ENCODE results near the gene WDFY4. TPM values are rescaled to one million over a fixed set of nuclear protein-coding genes. Genes with fewer than 3 reads are reported as not detected.

WDFY4 gene
- total and polyA plus RNA-seq, 2 of the 13 experiments (the other 11 are each of a cell fraction or from before 2014, with no cell fraction given), result not detected

DNA sequence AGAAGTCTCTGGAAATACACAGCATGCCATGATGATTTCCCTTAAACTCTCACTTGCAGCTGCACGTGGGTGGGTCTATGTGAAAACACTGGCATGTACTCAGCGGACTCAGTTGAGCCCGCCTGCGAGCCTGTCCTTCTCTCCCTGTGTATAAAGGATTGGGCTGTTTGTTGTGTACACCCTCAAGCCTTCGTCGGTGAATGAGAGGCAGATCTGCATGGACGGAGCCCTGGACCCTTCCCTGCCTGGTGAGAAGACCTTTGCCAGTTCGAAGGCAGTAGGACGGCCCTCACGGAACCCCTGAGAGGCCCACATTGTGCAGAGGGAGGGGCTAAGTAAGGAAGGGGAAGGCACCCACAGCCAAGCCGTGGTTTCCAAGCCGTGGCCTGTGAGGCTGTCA lies 121.2 kb downstream of the WDFY4 start (continued):
- TF ChIP-seq NFATC3 (CRISPR knock-in tag; IDR thresholded peaks at IDR 0.05) (no peak), CAMTA2 (CRISPR knock-in tag; IDR thresholded peaks at IDR 0.05; ENCODE audit: borderline replicate concordance) (no peak), ZFP37 (CRISPR knock-in tag; IDR thresholded peaks at IDR 0.05; ENCODE audit: borderline replicate concordance) (no peak), SIN3B (IDR thresholded peaks at IDR 0.05; ENCODE audit: low read length) (no peak)

- BruUV-seq (replicated peaks), result no TSS peak
- CTCF ChIA-PET (ENCODE audit: low intra/inter-chr PET ratio, low total read pairs), result no interaction called here
- Histone ChIP-seq H3K4me3 (replicated peaks in 1 of 3; ENCODE audit: insufficient read depth in 1 of 3, low read depth in 2 of 3, low read length in 3 of 3) (no peak overlapping the region), H3K79me2 (ENCODE audit: insufficient read depth, low read length) (no peaks in the 10 kb centered on the region), H3K9ac (ENCODE audit: insufficient read depth, low read depth, low read length) (no peak overlapping the region), H3K4me1 (ENCODE audit: insufficient read depth, low read length) (peaks cover 10% of the 10 kb centered on the region), H3K27ac (ENCODE audit: extremely low read length, insufficient read depth, low read length) (no peak overlapping the region), H3K27me3 (ENCODE audit: control insufficient read depth in 1 of 2, insufficient read depth in 2 of 2, low read length in 2 of 2) (no peaks in the 10 kb centered on the region), H3K9me3 (ENCODE audit: low read length) (no peaks in the 10 kb centered on the region), H3K36me3 (replicated peaks in 1 of 2; ENCODE audit: control insufficient read depth in 1 of 2, insufficient read depth in 2 of 2, low read length in 2 of 2) (no peaks in the 10 kb centered on the region), H4K20me1 (ENCODE audit: insufficient read depth, low read length) (no peaks in the 10 kb centered on the region), H3K4me2 (ENCODE audit: low read depth, low read length) (no peak overlapping the region), H2AFZ (ENCODE audit: low read length) (no peak overlapping the region)
- no peak for TF ChIP-seq GABPB1 (CRISPR knock-in tag; IDR thresholded peaks at IDR 0.05)
- TF ChIP-seq, protein P1, sequence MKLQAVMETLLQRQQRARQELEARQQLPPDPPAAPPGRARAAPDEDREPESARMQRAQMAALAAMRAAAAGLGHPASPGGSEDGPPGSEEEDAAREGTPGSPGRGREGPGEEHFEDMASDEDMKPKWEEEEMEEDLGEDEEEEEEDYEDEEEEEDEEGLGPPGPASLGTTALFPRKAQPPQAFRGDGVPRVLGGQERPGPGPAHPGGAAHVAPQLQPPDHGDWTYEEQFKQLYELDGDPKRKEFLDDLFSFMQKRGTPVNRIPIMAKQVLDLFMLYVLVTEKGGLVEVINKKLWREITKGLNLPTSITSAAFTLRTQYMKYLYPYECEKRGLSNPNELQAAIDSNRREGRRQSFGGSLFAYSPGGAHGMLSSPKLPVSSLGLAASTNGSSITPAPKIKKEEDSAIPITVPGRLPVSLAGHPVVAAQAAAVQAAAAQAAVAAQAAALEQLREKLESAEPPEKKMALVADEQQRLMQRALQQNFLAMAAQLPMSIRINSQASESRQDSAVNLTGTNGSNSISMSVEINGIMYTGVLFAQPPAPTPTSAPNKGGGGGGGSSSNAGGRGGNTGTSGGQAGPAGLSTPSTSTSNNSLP (IDR thresholded peaks at IDR 0.05; ENCODE audit: low read depth, low read length), result no peak
- no peak for TF ChIP-seq FOXO1 (CRISPR knock-in tag; IDR thresholded peaks at IDR 0.05)
- TF ChIP-seq CBFB (CRISPR knock-in tag; IDR thresholded peaks at IDR 0.05), result no peak
- no peak for TF ChIP-seq ZNF597 (CRISPR knock-in tag; IDR thresholded peaks at IDR 0.05)
- no peak for TF ChIP-seq ZNF136 (CRISPR knock-in tag; IDR thresholded peaks at IDR 0.05; ENCODE audit: low read depth)
- TF ChIP-seq ZBTB46 (CRISPR knock-in tag; IDR thresholded peaks at IDR 0.05; ENCODE audit: borderline replicate concordance), result no peak
- TF ChIP-seq ZNF10 (CRISPR knock-in tag; IDR thresholded peaks at IDR 0.05; ENCODE audit: borderline replicate concordance, low read depth), result no peak
- TF ChIP-seq SNAPC2 (CRISPR knock-in tag; IDR thresholded peaks at IDR 0.05), result no peak
- POLR2A ChIA-PET, result no interaction called here
- 62% methylated on average over 4 of the region's 4 CpGs for WGBS (ENCODE audit: low lambda C conversion rate)
- FAIRE-seq, result no peak
- intact Hi-C loops (cut with micrococcal nuclease; ENCODE audit: unreplicated experiment), result no loop called here
- in situ Hi-C loops (cut with HindIII; ENCODE audit: extremely low pct_ligation_motif_present, low pct_unique_long_range_greater_than_20kb), result no loop called here
- ATAC-seq, result no peak
- no peak for DNase-seq (ENCODE audit: low spot score)
These were observed 121.7 kb downstream of the WDFY4 start for GRCh38 chr10:48806342-48806741.

Data from HepG2 (cell line).